Esophagus muscularis mucosa (tissue), 3 donors: ENCODE data around the gene NELFA.

Experiments used
- CTCF ChIP-seq, 3 experiments: fragments of 200-600 bp in 2 of 3; fragments of 450-650 bp in 1 of 3; sonication (generic) in 2 of 3; IDR thresholded peaks; one replicate each; pipeline ENCODE4 v1.5.1; 2017 to 2019; ENCODE audit warnings: antibody characterized with exemption in 3 of 3, mild to moderate bottlenecking in 2 of 3, moderate library complexity in 1 of 3
- POLR2AphosphoS5 ChIP-seq, 2 donors: sonication (generic); formaldehyde crosslinking; IDR thresholded peaks; one replicate each; pipeline ENCODE4 v1.6.1; 2017; ENCODE audit warnings: antibody characterized with exemption in 2 of 2

GRCh38 chr4:1932736-1933135, 76.0 kb downstream of the NELFA start:
- no peak for TF ChIP-seq CTCF (IDR thresholded peaks at IDR 0.05)
- no peak for TF ChIP-seq POLR2AphosphoS5 (IDR thresholded peaks at IDR 0.05)
